GM15510 (cell line): ENCODE data around the gene PARD3B.

Experiments
- POLR2A ChIP-seq: IDR thresholded peaks from 3 replicates; pipeline ENCODE4 v1.6.1; 2011; ENCODE audit warnings: borderline replicate concordance; ENCODE audit not compliant: insufficient read length; ENCODE audit errors: extremely low read depth

PARD3B gene

GRCh38 chr2:205139822-205140463 lies 594.7 kb downstream of the PARD3B start:
- no peak for TF ChIP-seq POLR2A

- no peak for TF ChIP-seq POLR2A
Measured at GRCh38 chr2:205141381-205141780, 596.1 kb downstream of the PARD3B start.

- TF ChIP-seq POLR2A = no peak
Measured at GRCh38 chr2:205145888-205146287, 600.6 kb downstream of the PARD3B start.

- TF ChIP-seq POLR2A = no peak
Measured at GRCh38 chr2:205148755-205149154, 603.5 kb downstream of the PARD3B start.

GRCh38 chr2:205156457-205156856 lies 611.2 kb downstream of the PARD3B start:
- TF ChIP-seq POLR2A = no peak

GRCh38 chr2:205158404-205158803 lies 613.1 kb downstream of the PARD3B start:
- no peak for TF ChIP-seq POLR2A

GRCh38 chr2:205161156-205161839 lies 616.0 kb downstream of the PARD3B start:
- no peak for TF ChIP-seq POLR2A

GRCh38 chr2:205166745-205167144 lies 621.5 kb downstream of the PARD3B start:
- no peak for TF ChIP-seq POLR2A

GRCh38 chr2:205169012-205169411 lies 623.7 kb downstream of the PARD3B start:
- no peak for TF ChIP-seq POLR2A

- TF ChIP-seq POLR2A = no peak
Measured at GRCh38 chr2:205169464-205169863, 624.2 kb downstream of the PARD3B start.

- TF ChIP-seq POLR2A = no peak
Measured at GRCh38 chr2:205170399-205170798, 625.1 kb downstream of the PARD3B start.

- no peak for TF ChIP-seq POLR2A
Measured at GRCh38 chr2:205171261-205171940, 626.1 kb downstream of the PARD3B start.

- no peak for TF ChIP-seq POLR2A
Measured at GRCh38 chr2:205175831-205176230, 630.6 kb downstream of the PARD3B start.

GRCh38 chr2:205176546-205176945 lies 631.3 kb downstream of the PARD3B start:
- no peak for TF ChIP-seq POLR2A

GRCh38 chr2:205177546-205177945 lies 632.3 kb downstream of the PARD3B start:
- no peak for TF ChIP-seq POLR2A

- TF ChIP-seq POLR2A = no peak
Measured at GRCh38 chr2:205180730-205181129, 635.5 kb downstream of the PARD3B start.
